Purkinje cell (primary cell): ENCODE data around the gene ISM2. TPM values are rescaled to one million over a fixed set of nuclear protein-coding genes. Genes with fewer than 3 reads are reported as not detected.

ENCODE experiments used
- polyA plus RNA-seq: library from polyadenylated mRNA; unstranded; fragments of >200 nt; fragmentation: Nextera tagmentation; gene quantifications from 2 replicates; pipeline ENCODE4 v1.2.1, GENCODE V29; 2014

Gene ISM2
- not detected in 2 replicates for polyA plus RNA-seq

DNA sequence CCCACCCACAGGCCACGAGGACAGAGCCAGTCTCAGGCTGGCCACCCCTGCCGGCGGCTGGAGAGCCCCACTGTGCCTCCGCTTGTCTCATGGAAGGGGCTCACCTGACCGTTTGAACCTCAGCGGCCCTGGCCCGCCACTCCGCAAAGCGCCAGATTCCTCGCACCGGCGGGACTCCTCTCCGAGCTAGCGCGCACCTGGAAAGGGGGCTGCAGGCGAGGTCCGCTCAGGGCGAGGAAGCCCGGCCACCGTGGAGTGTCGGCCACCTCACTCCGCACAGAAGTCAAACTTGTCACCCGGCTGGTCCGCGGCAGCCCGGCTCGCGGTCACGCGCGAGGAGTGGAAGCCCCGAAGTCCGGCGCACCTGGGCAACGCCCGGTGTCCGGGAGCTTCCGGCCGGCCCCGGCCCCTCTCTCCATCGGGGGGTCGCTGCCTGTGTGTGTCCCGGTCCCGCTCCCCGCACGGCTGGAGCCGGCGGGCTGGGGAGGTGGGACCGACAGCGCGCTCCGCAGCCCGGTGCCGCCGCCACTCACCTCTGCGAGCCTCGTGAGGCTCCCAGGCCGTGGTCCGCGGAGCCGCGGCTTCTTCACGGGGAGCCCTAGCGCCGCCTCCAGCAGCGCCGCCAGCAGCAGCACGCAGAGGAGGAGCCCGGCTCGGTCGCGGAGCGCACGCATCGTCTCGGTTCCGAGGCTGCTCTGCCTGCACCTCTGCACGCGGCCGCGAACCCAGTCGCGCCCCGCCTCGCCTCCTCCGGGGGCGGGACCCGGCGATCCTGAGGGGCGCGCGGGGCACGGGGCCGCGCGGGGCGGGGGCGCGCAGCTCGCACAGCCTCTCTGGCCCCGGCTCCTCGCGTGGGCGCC, at the start of gene ISM2:
Gene ISM2, minus strand, starts transcription at position 697 of the 860 bp plus-strand sequence. Its CDS starts 23 bp downstream, at position 674.

DNA sequence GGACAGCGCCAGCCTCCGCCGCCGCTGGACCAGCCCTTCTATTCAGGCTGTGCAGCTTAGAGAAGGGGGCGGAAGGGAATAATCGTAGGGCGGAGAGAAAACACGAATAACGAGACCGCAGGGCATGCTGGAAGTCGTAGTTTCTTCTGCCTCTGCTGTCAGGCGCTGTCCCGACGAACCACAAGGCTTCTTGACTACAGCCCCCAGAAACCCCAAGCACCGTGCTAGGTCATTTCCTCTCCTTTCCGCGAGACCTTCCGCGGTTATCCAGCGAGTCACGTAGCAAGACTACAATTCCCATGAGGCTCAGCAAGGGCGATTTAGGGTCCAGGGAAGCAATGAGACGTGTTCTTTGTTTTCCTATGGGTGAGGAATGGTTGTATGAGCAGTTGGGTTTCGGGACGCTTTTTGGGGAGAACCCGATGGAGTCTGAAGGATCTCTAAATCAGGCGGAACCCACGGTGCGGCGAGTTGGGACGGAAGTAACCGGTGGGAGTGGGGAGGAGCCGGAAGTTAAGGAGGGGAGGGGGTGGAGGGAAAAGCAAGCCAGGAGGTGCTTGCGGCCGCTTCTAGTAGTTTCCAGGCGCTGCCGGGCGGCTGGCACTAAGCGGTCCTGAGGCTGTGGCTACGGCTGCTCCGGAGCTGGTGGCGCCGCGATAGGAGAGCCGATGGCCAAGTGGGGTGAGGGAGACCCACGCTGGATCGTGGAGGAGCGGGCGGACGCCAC, 40.9 kb downstream of the ISM2 start, which contains the start of the genes AHSA1 and VIPAS39:
Gene AHSA1, plus strand, starts transcription at position 572 of the 727 bp plus-strand sequence. Its CDS starts 97 bp downstream, at position 669.
Gene VIPAS39, minus strand, starts transcription at position 80 of the 727 bp plus-strand sequence. CDS start 3,499 bp downstream, outside the sequence.

Other genes with a start within 250 kb of the ISM2 start
- gene NGB, start 227.6 kb downstream of the ISM2 start, polyA plus RNA-seq = 0.59 TPM in 1 of 2 replicates, not detected in the other
- 0.62 and 1.1 TPM in 2 replicates for gene POMT2, start 177.9 kb downstream of the ISM2 start, polyA plus RNA-seq
- 3.2 and 6.5 TPM in 2 replicates for gene GSTZ1, start 177.8 kb downstream of the ISM2 start, polyA plus RNA-seq
- gene TMED8, start 121.7 kb downstream of the ISM2 start, polyA plus RNA-seq = 50.6 and 64.2 TPM in 2 replicates
- gene SAMD15, start 121.4 kb downstream of the ISM2 start, polyA plus RNA-seq = 37.4 and 37.8 TPM in 2 replicates
- 0.60 TPM in 1 of 2 replicates, not detected in the other for gene NOXRED1, start 75.3 kb downstream of the ISM2 start, polyA plus RNA-seq
- gene VIPAS39, start 41.2 kb downstream of the ISM2 start, polyA plus RNA-seq = 13.4 and 19.5 TPM in 2 replicates
- 247 and 323 TPM in 2 replicates for gene AHSA1, start 40.7 kb downstream of the ISM2 start, polyA plus RNA-seq
- 30.0 and 41.5 TPM in 2 replicates for gene SPTLC2, start 117.8 kb upstream of the ISM2 start, polyA plus RNA-seq
- 1.8 and 1.9 TPM in 2 replicates for gene ALKBH1, start 209.2 kb upstream of the ISM2 start, polyA plus RNA-seq
- gene SLIRP, start 209.3 kb upstream of the ISM2 start, polyA plus RNA-seq = 869 and 999 TPM in 2 replicates